Stimulated activated CD4-positive, alpha-beta T cell treated with anti-CD3 and anti-CD28 coated beads, Interleukin-12 subunit alpha, Interleukin-12 subunit beta, amount 100 ng/mL, for 24 hours (primary cell): ENCODE measurements around the gene ZNF189.

Experiments
- DNase-seq, 2 experiments: peaks; one replicate each; pipeline ENCODE4 v3.0.0-alpha.2; 2020; ENCODE audit warnings: low read depth in 2 of 2

Gene ZNF189

DNA sequence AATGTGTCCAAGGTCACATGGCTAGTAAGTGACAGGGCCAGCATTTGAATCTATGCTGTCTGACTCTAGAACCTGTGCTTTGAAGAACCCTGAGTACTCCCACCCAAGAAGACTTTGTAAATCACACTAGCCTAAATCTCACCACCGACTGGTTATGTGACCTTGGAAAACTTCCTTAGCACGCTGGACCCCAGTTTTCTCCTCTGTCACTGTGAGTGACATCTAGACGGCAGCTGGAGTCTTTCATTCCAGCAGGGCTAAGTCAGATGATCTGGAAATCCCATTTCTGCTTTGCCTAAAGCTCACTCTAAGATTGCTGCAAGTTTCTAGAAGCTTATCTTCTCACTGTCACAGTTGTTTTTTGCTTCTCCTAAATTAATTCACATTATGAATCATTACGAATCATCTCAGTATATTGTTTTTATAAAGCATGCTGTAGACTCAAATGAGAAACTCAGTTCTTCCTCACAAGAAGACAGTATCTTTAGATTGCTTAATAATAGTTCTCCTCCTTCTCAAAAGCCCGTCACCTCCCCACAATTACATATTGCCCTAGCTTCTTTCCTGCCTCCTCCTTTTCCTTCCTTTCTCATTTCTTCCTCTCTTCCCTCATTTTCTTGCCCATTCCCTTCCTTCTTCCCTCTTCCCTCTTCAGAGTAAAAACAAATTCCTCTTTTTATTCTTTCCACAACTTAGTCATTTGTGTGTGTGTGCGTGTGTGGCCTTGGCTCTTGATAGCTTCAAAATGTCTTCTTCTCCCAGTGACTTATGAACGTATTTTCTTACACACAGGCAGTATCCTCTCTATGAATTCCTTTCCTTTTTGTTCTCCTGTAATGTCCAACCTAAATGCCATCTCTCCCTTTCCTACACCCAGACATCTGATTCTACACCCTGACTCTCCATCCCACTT lies 20.1 kb downstream of the ZNF189 start:
- no peak for DNase-seq

DNA sequence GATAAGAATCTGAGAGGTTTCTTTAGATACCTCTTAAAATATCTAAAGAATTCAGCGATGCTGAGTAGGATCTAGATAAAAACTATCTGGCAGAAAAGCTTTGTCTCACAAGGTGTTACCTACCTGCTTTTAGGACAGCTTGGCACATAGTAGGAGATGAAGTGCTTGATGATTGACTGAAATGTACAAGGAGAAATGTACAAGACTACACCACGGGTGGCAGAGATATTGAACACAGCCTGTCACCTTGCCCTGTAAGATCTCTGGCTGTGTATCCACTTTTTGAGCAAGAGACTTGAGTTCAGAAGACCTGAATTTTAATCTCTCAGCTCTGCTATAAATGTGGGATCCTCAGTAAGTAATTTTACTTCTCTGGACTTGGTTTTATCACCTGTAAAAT lies 21.2 kb downstream of the ZNF189 start:
- DNase-seq = no peak

DNA sequence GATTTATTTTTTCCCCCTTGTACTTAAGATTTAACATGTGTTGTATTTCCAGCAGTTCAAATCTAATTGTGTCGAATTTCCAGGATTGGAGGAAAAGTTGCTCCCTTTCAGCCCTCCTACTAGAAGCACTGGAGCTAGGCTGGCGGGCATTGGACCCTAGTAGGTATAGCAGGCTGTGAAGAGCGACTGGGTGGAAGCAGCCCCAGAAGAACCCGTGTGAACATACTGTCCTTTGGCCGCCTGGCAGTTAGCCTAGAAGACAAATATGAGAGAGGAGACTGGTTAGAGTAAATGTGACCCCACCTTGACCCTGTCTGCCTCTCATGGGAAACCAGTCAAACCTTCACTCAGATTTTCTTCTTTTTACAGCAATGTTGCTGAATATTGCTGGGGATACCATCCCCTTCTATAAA lies 23.0 kb downstream of the ZNF189 start:
- no peak for DNase-seq

DNA sequence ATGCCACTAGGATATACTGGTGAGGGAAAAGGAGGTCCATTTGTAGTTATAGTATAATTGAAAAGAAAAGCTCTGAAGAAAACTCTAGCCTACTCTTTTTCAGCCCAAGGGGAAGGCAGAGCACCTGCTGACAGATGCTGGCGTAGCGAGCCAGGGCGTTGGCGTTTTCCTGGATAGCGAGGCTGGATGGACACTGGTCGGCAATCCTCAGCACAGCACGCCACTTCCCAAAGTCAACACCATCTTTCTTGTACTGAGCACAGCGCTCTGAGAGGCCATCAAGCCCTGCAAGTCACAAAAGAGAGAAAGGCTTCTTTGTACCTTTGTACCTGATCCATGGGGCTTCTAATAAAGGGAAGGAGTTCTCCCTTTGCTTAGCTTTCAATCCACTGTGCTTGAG lies 28.7 kb downstream of the ZNF189 start:
- no peak for DNase-seq

DNA sequence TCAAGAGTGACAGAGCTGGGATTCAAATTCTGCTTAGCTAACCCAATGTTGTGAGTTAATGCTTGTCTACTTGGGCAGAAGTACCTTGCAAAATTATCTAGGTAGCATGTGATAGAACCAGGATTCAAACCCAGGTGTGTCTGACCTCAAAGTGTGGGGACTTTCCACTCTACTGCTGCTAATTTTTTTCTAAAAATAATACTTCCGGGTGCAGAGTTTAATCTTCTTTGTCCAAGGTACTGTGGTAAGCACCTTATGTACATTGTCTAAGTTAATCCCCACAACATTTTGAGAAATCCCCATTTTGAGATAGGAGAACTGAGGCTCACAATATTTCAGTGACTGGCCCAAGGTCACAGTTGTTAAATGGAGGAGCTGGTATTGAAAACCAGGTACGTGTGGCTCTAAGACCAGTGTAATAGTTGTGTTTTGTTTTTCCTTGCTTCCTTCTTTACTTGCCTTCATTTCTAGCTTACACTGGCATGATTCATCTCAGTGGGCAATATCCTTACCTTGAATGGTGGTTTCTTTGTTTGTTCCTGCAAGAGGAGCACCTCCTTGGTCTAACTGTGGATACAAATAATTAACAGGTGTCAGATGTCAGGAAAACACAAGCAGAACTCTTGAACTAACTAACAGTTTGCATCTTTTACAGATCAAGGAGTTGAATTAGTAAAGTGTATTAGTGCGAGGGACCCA lies 29.5 kb downstream of the ZNF189 start:
- no peak for DNase-seq

DNA sequence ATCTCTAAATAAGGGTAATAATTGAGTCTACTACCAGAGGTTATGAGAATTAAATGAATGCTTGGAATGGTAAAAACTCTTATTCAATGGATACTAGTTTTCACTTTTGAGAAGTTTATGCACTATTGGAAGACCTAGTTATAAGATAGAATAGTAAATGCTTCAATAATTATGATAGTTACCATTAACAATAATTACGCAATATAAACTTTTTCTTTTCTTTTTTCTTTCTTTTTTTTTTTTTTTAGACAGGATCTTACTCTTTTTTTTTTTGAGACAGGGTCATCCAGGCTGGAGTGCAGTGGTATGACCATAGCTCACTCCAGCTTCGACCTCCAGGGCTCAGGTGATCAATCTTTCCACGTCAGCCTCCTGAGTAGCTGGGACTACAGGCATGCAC lies 30.3 kb downstream of the ZNF189 start:
- no peak for DNase-seq

DNA sequence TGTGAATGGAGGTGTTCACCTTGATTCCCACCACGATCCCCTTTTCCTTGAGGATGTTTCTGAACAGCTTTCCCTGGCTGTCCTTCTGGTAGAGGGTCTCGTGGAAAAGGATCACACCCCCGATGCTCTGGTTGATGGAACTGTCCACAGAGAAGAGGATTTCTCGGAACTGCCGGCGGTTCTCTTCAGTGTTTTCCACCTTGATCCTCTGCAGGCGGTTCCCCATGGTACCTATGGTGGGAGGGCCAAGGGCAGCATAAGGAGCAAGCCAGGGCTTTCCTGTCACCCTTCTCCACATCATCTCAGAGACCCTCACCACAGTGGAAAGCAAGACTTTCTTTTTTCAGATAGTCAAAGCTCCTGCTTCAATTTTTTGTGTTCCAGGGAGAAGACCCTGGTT lies 31.1 kb downstream of the ZNF189 start:
- DNase-seq = no peak

DNA sequence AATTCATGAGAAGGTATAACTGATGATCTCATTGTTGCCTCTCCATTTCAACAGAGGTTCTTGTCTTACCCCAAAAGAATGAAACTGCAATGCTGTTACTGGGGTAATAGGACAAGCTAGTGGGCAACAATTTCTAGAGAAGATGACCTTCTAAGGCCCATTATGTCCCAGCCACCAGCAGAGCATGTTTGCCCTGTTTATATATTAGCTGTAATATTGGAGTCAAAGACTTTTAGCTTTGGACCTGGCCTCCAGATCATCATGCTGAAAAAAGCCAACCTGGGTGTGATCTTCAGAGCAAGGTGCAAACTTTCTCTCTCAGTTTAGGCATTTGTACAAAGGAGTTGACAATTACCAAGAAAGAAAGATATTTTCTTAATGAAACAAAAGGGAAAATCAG lies 33.5 kb downstream of the ZNF189 start:
- DNase-seq = no peak

DNA sequence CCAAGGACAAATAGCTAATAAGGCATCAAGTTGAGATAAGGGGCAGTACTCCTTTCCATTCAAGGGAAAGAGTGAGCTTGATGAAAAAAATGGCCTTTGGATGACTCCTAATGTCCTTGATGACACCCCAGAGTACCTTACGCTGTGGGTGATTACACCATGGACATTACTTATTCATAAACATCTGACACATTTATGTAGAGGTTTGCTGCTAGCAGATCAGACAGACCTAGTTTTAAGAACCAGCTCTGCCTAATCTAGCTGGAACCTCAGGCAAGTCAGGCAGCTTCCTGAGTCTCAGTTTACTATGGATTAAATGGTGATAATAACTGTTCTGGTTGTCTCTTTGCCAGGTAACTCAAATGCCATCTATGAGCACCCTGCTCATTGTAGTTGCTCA lies 34.1 kb downstream of the ZNF189 start:
- no peak for DNase-seq

DNA sequence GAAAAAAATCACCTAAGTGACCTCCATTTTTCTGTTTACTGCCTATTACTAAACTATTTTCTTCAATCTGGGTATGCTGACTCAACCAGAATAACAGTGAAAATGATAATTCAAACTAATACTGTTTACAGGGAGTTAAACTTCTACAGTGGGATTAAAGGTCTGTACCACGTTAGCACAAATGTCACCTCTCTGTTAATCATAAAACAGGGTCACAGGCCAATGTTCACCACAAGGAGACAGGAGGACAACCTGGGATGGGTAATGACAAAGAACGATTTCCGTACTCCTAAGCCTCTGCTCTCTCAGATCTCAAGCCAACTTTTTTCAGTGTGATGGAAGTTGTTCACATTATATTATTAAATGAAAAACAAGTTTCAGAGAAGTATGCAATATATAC lies 34.6 kb downstream of the ZNF189 start:
- no peak for DNase-seq

DNA sequence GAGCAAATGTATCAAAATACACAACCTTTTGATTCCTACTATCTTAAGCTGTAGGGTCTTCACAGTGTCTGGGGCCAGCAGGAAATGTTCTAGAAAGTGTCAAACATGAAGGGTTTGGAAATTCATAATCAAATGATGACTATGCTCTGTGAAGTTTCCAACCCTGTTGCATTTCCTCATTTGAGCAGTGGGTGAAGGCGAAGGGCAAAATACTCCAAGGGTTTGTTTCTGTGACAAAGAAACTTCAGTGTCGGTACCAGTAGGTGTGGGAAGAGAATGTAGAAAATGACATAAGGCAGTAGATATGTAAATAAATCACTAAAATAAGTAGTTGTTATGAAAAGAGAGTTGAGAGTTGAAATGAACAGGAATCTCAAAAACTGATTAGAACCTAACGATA lies 36.3 kb downstream of the ZNF189 start:
- no peak for DNase-seq

DNA sequence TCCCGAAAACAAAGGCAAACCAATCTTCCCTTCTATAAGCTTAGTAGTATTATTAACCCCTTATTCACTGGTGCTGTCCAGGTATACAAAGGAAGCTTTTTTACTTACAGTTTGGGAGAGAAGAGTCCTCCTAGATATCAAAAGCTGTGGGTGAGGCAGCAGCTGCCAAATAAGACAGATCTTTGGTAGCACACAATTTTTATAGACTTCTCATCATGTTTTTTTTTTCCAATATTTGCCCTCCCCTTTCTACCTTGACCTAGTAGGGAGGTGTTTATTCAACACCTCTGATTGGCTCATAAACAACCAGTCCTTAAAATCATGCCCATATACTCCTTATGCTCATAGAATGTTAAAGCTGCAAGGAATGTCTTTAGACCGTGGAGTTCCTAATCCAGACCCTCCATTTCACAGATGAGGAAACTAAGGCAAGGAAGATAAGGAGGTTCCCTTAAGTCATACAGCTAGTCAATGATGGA lies 37.0 kb downstream of the ZNF189 start, which contains the start of gene ALDOB:
TSS of gene ALDOB (minus strand) at position 174 of the 479 bp plus-strand sequence. CDS start 4,887 bp downstream, outside the sequence.
- DNase-seq = no peak

DNA sequence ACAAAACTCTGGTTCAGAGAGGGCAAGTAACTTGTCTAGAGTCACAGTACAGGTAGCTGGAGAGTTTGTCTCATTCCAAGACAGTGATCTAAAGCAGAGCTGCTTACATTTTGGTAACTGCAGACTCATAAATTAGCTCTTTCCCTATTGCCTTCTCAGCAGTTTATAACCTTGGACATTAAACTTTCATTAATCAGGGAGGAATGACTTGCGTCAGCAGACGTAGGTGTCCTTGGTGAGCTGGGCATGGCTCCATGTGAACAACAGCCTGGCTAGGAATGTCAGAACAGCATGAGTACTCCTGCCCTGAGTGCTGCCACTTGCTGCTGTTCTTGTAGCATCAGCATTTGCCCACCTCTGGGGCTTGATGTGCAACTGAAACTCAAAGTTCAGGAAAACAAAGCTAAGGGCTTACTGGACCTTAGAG lies 39.2 kb downstream of the ZNF189 start:
- no peak for DNase-seq

DNA sequence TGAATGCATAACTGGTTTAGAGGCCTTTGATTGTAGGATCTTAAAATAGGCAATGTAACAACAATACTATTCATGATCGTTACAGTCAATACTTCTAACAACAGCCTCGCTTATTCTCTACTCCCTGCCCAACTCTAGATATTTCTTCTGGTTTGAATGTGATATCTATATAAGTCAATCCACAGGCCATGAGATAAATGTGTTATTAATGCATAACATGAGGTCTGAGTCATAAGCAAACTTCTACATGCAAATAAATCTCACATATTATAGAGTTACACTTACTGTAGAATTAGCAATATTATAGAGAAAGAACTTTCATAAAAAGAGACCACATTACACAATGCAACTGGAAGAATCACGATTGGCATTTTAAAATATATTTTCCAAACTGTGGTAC lies 39.9 kb downstream of the ZNF189 start:
- DNase-seq = no peak

DNA sequence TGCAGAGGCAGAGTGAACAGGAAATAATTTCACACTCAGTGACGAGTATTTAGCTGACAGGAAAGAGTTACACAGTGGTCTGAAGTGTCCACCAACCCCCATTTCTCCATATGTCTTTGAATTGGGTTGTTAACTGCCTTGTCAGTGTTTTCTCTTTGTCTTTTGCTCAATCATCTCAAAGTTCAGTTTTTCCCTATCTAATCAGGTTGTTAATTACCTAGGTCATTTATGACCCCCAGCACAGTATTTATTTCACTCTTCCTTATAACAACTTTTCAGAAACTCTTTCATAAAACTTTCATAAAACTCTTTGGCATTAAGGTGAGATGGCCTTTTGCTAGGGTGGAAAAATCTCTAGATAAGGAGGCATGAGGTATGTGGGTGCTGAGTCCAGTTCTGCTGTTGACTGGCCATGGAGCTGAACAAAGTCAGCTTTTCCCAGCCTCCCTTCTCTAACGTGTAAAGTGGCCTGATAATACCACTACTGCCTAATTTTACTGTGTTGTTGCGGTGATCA lies 42.1 kb downstream of the ZNF189 start:
- no peak for DNase-seq

DNA sequence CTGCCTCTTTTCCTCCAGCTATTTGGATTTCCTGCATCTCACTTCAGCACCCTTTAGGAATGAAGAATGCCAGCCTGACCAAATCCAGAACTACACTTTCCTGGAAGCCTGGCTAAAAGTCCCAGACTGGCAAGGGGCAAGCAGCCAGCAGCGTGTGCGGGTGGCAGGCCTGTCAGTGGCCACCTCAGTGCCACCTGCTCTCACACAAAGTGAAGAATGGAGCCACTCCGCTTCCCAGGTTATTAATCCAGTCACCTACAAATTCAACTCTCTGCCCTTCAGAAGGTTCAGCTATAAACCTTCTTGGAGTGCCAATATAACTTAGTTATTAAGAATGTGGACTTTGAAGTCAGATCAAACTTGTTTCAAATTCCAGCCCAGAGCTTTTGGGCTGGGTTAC lies 43.7 kb downstream of the ZNF189 start:
- no peak for DNase-seq

DNA sequence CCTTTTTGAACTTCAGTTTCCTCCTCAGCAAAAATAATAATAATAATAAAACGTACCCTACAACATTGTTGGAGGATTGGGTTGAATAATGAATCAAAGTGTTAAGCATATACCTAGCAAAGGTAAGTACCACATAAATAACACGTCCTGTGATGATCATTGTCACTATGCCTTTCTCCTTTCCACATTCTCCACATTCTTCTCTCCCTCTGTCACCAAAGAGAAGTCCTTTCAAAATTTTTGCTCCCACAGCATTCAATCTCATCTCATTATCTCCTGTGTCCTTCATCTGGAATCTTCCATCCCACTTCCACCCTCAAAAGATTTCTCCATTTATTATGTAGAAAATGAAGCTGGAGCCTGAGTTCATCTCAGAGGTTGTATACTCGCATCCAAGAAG lies 44.1 kb downstream of the ZNF189 start:
- no peak for DNase-seq

DNA sequence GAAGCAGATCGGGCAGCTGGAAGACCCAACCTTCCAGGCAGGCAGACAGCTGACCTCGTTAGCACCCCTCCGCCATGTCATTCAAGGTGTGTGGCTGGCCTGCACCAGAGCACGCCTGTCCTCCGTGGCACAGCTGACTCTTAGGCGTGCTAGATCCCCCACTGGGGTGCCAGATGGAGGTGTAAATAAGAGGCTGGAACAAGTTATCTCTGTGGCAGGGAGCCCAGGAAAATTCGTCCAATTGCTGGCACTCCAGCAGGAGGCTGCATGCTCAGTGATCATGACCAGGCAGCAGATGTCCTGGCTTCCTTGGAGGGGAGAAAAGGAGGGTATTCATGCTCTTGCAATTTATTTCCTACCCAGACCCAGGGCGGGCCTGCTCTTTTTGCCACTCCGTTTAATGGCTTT lies 44.7 kb downstream of the ZNF189 start:
- DNase-seq = no peak

DNA sequence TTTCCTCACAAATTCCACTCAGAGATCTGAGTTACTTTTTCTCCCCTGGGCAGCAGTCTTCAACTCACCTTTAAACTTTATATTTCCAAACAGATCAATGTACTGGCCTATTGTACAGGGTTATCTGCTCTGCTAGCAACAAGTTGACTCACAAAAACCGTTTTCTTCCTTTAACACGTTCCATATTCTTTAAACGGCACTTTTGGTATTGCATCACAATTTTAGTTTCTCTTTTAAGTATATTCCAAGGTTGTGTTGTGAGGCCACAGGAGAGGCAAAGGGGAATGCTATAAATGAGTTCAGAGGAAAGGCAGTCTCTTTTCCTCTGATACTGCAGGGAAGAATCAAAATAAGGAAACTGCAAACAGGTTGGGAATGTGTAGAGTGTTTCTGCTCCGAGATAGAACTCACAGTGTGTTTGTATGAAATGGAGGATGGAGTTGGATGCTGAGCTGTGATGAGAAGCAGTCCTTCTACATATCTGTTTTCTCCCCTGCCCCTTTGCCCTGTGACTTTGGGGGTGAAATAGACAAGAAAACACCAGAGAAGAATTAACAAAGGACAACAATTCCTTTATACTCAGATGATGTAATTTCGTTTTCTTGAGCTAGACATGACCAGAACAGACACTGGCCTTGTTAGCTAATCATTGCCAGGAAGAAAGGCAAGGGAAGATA lies 46.8 kb downstream of the ZNF189 start:
- DNase-seq = no peak

DNA sequence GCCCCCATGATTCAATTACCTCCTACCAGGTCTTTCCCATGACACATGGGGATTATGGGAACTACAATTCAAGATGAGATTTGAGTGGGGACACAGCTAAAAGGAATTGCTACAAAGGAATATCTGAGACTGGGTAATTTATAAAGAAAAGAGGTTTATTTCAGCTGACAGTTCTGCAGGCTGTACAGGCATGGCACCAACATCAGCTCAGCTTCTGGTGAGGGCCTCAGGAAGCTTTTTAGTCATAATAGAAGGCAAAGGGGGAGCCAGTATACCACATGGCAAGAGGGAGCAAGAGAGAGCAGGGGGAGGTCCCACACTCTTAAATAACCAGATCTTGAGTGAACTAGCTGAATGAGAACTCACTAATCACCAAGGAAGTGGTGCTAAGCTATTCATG lies 48.1 kb downstream of the ZNF189 start:
- DNase-seq = no peak

DNA sequence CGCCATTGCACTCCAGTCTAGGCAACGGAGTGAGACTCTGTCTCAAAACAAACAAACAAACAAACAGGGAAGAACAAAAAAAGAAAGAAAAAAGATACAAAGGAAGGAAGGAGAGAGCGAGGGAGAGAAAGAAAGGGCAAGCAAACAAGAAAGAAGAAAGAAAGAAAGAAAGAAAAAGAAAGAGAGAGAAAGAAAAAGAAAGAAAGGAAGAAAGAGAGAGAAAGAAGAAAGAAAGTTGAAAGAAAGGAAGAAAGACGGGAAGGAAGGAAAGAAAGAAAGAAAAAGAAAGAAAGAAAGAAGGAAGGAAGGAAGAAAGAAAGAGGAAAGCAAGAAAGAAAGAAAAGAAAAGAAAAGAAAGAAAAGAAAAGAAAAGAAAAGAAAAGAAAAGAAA lies 50.0 kb downstream of the ZNF189 start:
- DNase-seq = no peak

DNA sequence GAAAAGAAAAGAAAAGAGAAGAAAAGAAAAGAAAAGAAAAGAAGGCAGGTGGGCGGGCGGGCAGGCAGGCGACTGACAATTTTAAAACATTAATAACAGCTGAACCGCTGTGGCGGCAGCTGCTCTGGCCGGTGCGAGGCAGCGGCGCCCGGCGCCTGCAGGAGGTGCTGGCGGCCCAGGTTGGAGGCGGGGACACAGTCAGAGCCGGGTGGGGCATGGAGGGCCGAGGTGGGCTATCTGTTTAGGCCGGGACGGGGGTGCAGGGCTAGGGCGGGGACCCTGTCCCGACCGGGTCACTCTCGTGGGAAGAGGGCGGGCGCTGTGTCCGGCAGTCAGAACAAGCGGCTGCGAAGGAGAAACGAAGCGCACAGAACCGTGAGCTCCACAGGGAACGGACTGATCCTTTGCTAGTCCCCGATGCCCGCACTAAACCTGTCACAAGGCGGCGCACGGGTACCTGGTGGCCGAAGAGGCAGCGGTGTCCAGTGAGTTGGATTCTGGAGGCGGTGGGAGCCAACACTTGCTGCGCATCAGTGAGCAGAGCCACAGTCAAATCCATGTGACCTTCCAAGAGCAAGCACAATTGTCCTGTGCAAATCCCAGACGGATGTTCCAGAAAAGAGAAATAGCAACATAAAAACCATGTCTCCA lies 50.5 kb downstream of the ZNF189 start:
- DNase-seq = peak; percentile 3 to 20
